CD1c-positive myeloid dendritic cell (primary cell): ENCODE data around the gene TEP1.

ENCODE experiments used
- DNase-seq: peaks from one replicate; pipeline ENCODE4 v3.0.0-alpha.2; 2016; ENCODE audit errors: extremely low spot score

The TEP1 gene

DNA sequence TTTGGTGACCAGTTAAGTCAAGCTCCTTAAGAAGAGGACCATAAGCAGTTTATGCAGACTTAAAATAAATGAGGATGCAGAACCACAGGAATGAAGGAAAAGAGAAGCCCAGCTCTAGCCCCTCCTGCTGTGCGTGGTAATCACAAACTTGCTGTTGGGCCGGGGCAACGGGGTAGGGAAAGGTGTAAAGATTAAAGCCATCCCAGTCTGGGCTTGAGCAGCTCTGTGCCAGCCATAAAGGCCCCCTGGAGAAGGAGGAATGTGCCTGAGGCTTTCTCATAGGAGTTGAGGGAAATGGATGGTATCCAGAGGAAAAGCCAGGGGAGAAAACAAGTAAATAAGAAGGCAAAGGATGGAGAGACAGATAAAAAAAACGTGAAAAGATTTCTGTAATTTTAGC is 25.1 kb downstream of the TEP1 start:
- no peak for DNase-seq

DNA sequence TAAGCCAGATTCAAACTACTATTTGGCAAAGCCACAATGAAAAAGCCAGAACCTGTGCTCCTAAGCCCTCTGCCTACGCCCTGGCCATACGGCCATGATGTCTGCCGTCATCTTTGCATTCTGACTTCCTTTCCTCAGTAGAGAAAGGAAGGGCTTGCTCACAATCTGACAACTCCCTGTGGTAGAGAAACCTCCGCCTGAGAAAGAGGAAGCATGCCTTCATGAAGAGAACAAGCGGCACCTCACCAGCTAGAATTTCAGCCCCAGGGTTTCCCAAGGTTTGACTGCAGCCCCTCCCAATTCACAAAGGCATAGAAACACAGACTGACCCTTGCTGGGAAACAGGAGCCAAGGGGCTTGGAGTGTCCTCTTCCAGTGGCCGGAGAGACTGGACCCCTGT is 25.7 kb downstream of the TEP1 start:
- DNase-seq: peak; percentile 86

DNA sequence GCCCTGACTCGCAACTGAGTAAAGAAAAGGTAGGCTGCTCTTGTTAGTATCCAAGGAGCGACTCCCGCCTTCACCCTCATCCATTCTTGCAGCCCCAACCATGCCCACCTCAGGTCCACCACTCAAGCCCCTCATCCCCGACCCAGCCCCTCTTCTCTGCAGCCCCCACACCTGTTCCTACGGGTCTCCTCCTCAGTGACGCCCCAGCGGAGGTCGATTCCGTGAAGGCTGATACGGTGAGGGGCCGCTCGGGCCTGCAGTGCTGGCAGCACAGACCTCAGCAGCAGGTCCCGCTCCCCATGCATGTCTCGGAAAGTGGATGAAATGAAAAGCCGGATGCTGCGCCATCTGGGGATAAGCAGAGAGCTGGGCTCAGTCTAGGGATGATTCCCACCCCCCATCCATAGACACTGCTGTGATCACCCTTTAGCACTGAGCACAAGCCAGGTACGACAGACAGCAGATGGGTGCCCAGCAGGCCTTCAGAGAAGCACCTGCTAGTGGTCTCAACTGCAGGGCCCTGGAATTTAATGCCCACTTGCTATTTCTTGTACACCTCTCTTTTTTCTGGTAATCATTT is 26.9 kb downstream of the TEP1 start:
- no peak for DNase-seq

DNA sequence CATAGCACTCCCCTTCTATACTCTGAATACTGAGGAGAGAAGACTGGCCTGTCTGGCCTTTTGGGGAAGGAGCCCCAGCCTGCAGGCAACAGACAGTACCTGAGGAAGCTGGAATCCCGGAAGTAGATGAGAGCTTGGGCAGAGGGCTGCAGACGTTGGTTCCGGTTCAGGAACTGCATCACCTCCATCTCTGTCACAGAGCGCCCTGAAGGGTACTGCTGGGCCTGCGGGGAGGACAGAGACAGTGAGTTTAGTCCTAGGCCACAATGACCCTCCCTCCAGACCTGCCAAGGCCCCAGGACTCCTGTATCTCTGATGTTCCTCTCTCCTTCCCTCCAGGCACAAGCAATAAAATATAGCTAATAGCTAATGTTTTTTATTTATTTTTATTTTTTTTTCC is 28.4 kb downstream of the TEP1 start:
- DNase-seq: no peak

DNA sequence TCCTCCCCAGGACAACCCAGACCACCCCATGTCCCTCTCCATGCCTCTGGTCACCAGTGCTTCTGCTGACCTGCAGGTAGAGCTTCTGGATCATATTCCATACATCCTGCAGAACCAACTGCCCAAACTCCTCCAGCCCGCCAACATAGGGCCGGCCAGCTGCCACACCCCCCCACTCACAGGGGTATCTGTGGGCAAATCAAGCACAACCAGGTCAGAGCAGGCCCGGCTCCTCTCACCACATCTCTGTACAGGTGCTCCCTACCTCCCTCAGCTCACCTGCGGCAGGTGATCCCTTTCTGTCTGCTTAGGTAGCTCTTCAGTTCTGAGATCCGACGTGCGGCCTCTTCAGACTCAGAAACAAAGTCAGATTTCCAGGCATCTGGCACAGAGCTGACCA is 29.0 kb downstream of the TEP1 start:
- no peak for DNase-seq

DNA sequence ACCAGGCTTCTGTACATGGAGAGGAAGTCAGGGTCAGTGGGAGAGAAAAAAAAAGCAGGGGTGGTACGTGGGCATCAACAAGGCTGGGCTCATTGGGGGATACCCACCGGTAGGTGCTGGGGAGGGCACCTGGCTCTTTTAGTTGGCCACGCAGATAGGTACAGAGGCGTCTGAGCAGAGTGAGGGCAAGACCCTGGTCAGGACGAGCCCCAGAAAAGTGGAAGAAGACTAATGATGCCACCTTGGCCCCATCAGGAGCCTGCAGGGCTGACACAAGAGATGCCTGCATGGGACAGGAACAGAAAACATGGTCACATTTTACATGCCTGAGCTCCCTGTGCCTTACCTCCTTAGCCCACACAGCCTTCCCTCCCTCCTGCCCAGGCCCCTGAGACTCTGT is 29.7 kb downstream of the TEP1 start:
- DNase-seq: no peak

DNA sequence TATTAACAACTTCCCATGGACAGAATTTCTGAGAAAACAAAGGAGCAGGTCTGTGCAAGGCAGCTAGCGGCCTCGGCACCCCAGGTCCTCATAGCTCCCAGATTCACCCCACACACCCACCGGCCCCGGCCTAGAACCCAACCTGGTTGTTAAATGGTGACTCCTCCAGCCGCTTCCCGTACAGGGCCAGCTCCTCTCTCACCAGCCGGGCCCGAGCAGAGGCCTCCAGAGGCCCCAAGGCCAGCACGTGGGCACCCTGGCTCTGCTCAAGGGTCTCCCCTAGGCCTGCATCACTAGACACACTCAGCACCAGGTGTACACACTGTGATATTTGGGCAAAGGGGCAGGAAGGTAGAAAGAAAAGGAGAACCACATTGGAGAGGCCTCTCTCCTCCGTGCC is 30.3 kb downstream of the TEP1 start:
- DNase-seq: no peak

DNA sequence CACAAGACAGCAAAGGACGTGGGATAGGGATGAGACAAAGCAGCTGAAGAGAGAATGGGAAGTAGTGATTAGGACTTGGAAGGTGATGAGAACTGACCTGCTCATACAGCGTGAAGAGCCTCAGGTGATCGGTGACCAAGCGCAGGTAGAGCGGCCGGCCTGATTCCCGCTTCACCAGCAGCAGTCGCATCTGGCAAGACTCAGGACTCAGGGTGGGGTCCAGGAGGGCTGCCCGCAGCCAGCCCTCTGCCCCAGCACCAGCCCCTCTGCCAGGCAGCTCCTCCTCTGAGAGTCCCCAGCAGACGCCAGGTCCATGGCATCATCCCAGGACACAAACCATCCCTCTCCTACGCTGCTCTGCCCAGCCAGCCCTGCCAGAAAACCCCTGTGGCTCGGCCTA is 30.8 kb downstream of the TEP1 start:
- no peak for DNase-seq

DNA sequence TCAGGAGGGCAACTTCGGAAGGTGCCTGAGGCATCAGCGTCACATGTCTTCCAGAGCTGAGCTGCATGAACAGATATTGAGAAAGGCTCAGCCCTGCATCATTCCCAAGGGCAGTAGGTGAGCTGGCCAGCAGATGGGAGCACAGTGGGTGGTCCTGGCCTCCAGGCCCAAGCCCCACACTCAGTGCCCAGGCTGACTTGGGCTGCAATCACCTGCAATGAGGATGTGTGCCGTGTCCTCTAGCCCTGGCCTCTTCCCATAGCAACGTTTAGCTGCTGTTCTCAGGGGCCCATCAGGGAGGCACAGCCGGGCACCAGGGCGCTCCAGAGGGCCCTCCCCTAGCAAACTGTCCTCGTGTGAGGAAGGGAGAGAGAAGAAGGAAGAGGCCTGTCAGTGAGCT is 32.0 kb downstream of the TEP1 start:
- DNase-seq: no peak

DNA sequence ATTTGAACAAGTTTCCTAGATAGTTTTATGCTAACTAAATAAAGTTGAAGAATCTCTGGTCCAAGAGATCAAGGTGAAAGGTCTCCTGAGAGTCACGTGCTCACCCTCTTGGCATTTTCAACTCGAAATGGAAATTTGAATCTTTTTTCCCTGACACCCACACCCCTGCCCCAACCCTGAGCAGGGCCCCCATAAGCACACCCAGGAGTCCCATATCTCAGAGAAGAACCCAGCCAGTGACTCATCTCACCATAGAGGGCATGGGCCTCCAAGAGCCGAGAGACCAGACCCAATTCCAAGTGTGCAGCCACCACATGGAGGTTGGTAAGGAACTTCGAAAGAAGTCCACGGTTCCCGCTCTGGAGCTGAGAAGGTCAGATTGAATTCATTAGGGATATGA is 32.6 kb downstream of the TEP1 start:
- DNase-seq: no peak

DNA sequence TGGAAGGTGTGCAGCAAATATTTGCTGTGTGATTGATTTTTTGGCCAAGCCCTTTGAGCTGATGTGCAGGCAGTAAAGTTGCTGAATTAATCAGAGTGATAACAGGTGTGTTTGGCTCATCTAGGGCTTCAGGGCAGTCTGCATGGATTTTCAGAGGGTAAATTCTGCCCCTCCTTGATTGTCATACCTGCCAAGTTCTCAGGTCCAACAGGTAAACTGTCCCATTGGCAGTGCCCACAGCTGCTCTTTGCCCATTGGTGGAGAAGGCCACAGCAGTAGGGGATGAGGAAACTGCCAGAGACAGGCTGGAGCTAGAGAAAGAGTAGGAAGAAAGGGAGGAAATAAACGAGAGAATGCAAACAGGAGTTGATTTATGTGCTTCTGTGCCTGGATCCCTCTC is 33.6 kb downstream of the TEP1 start:
- no peak for DNase-seq

DNA sequence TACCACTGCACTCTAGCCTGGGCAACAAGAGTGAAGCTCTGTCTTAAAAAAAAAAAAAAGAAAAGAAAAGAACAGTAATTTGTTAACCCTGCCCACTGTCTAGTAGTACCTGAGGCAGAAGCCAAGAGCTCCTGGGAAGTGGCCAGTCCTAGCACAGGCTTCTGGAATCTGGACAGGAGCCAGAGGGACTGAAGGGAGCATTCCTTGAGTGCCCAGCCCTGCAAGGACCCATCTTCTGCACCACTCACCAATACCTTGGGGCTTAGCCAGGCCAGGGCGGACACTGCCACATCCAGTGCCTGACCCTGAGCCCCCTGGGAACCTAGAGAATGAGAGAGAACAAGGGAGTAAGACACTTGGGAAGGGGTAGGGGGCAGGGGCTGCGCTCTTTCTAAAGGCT is 36.1 kb downstream of the TEP1 start:
- DNase-seq: no peak

DNA sequence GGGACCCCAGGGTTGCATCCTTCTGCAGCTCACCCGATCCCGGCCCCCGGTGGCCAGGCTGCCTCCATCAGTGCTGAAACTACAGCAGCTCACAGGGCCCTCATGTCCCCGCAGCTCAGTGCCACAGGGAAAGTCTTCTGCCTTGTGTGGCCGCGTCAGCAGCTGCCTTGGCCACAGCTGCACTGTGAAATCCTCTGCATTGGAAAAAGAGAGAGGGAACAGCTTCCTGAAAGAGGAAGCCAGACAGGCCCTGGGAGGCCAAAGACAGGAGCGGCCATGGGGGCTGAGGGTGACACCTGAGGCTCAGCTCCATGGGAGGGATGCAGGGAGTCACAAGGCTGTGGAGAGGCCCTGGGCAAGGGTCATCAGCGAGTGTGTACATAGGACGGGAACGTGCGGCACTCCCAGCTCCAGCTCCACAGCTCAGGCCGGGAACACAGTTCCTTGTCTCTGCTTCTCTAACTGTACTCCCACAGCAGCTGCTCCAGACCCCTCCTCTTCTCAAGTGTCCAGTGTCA is 37.2 kb downstream of the TEP1 start:
- no peak for DNase-seq

DNA sequence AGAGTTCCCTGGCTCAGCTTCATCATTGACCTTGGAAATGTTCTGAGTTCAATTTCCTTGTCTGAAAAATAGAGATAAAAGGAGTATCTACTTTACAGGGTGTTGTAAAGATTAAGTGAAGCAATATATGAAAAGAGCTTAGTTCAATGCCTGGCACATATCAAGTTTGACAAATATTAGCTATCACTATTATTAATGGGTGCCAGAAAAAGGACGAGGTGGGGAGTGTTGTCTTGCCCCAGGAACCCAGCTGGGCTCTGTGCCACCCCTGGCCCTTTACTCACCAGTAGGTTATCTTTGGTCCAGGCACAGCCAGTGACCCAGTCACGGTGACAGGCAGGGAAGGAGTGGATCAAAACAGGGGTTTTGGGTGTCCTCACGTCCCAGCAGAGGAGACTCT is 37.8 kb downstream of the TEP1 start:
- DNase-seq: no peak

DNA sequence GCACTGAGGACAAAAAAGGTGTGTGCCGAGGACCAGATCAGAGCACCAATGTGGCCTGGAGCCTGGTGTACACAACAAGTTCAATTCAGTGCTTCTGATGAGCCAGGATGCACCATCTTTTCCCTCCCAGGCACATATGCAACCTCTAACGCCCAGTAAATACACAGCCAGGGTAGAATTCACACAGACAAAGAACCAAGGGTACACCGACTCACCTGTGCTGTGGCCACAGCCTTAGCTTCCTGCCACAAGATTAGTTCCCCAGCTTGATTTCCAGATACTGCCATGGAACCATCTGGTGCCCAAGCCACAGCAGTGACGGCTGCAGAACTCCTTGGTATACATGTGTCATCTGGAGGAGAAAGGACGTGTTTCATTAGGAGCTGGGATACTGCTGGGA is 40.5 kb downstream of the TEP1 start:
- DNase-seq: no peak

DNA sequence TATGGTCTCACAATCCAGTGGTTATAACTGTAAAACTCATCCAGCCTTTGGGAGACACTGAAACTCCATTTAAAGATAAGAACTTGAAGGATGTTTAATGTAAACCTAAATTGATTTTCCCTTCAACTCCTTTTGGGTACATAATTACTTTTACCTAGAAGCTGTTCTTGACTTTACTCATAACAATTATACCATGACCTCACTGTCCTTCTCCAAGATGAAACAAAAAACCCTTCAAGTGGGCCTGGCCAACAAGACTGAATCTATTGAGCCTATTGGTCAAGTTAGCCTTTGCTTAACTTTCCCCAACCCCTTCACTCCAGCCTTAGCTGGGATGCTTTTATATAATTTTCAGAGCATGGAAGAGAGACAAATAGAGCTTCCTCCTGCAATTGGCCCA is 47.4 kb downstream of the TEP1 start:
- DNase-seq: no peak

DNA sequence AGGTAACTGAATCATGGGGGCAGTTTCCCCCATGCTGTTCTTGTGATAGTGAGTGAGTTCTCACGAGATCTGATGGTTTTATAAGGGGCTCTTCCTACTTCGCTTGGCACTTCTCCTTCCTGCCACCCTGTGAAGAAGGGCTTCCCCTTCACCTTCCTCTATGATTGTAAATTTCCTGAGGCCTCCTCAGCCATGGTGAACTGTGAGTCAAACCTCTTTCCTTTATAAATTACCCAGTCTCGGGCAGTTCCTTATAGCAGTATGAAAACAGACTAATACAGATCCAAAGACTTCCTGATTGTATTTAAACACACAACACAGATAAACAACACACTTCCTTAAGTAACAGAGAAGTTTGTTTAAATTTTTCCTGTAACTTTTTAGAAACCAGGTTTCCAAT is 54.8 kb downstream of the TEP1 start:
- peak; percentile 54 for DNase-seq

DNA sequence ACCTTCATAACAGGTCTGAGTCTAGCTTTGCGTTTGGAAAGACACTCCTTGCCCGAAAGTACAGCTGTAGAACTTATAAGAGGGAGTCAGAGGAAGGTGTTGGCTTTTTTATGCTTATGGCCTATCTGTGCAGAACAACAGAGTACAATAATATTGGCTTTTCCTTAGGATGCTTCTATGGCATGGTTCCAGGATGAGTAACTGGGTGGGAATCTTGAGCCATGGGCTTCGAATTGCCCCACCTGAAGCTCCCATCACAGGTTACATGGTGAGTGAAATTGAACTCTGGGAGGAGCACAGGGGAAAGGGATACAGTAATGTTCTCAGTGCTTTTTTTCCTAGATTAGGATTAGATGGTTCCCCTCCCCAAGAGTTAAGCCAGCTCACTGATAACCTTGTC is 56.9 kb downstream of the TEP1 start:
- DNase-seq: no peak

DNA sequence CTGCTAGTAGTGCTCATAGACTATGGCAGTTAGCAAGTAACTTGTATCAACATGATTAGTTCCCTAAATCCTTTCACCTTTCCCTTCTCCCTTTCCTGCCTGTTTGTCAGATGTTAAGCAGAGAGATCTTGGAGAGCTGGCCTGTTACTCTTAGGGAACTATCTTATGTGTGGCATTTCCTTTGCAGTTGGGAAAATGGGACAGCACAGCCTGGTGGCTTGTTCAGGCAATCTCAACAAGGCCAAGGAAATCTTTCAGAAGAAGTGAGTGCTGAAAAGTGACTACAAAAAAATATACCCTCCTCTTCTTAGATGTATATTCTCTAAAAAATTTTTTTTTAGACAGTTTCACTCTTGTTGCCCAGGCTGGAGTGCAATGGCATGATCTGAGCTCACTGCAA is 62.4 kb downstream of the TEP1 start:
- DNase-seq: no peak

DNA sequence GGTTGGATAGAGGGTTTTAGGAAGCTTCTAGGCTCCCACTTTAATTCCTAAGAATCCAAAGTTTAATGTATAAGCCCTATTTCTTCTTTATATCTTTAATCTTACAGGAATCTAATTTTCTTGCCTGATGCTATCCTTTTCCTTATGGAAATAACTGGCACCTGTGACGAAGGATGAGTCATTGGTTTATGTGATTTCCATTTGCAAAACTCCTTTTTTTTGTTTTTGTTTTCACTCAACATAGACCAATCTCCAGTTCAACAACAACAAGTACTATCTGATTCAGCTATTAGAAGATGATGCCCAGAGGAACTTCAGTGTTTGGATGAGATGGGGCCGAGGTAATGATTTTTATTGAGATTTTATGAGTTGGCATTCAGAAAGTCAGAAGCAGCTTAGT is 63.0 kb downstream of the TEP1 start:
- DNase-seq: no peak

DNA sequence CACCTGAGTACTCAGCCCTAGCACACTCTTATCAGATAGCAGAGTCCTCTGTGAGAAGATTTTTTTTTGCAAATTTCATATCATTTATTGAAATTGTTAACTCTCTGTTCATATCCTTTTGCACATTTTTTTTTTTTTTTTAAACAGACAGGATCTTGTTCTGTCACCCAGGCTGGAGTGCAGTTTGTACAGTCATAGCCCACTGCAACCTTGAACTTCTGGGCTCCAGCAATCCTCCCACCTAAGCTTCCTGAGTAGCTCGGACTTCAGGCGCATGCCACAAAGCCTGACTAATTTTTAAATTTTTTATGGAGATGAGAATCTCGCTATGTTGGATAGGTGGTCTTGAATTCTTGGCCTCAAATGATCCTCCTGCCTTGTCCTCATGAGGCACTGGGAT is 65.6 kb downstream of the TEP1 start:
- DNase-seq: no peak

DNA sequence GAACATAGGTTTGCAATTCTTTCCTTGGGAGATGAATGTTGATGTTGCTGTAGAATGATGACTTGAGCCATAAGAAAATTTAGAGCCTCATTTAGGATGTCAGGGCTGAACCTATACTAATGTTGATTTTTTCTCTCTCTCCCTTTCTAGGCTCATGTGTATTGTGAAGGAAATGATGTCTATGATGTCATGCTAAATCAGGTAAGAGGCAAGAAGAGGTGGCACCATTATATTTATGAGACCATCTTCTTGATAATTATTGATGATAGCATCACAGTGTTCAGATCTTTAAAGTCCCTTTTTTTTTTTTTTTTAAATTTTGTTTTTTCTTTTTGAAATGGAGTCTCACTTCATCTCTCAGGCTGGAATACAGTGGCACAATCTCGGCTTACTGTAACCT is 66.6 kb downstream of the TEP1 start:
- no peak for DNase-seq

DNA sequence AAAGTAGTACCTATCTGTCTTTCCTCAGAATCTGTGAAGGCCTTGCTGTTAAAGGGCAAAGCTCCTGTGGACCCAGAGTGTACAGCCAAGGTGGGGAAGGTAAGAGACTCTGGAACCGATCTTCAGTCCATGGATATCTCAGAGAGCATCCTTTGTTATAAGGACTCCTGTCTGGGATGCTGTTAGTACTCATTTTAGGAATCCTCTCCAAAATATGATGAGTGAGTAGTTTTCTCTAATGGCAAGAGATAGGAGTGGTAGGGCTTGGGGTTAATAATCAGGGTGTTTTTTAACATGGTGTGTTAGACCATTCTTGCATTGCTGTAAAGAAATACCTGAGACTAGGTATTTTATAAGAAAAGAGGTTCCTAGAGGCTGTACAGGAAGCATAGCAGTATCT is 67.9 kb downstream of the TEP1 start:
- DNase-seq: no peak

DNA sequence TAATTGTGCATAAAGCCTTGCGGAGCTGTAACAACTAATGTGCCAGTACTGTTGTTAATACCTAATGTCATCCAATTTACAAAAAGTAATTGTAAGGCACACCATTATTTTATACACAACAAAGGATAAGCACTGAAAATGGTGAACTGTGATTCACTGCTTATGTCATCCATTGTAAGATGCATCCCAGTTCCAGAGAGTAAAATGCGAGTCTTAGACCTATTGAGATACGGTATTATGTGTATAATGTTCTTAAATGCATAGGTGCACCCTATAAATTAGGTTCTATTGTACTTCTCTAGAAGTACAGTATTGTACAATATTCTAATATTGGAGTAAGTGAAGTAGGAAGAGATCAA is 69.5 kb downstream of the TEP1 start:
- DNase-seq: no peak
